ENCODE measurements around the gene VPS4A.
A peak's percentile ranks its signal among the peaks of the same experiment; 100 is the strongest.

The VPS4A gene

GRCh38 chr16:69338557-69339288, 27.6 kb downstream of the VPS4A start:
- H3K4me3 ChIP-seq (ENCODE audit: low read depth, low read length): peak overlapping the region; percentile 87
- no peak for TF ChIP-seq CTCF (IDR thresholded peaks at IDR 0.05; ENCODE audit: borderline replicate concordance, insufficient read depth, low read depth, low read length)

GRCh38 chr16:69339289-69340094, 28.3 kb downstream of the VPS4A start, which contains the start of the genes COG8 and NIP7:
COG8 (minus strand) TSS chr16:69339564; CDS start chr16:69339552, 12 bp downstream.
NIP7 (plus strand) TSS chr16:69339772; CDS start chr16:69339830, 58 bp downstream.
- peak within 1 kb of the TSS; percentile 87 for H3K4me3 ChIP-seq (ENCODE audit: low read depth, low read length)
- peak; percentile 81 for TF ChIP-seq CTCF (IDR thresholded peaks at IDR 0.05; ENCODE audit: borderline replicate concordance, insufficient read depth, low read depth, low read length)

GRCh38 chr16:69340095-69340644, 29.0 kb downstream of the VPS4A start:
- no peak for TF ChIP-seq CTCF (IDR thresholded peaks at IDR 0.05; ENCODE audit: borderline replicate concordance, insufficient read depth, low read depth, low read length)
- peak overlapping the region; percentile 87 for H3K4me3 ChIP-seq (ENCODE audit: low read depth, low read length)

GRCh38 chr16:69344171-69344570, 33.0 kb downstream of the VPS4A start:
- TF ChIP-seq CTCF (IDR thresholded peaks at IDR 0.05; ENCODE audit: borderline replicate concordance, insufficient read depth, low read depth, low read length): no peak
- H3K4me3 ChIP-seq (ENCODE audit: low read depth, low read length): no peak overlapping the region

- no peak overlapping the region for H3K4me3 ChIP-seq (ENCODE audit: low read depth, low read length)
- TF ChIP-seq CTCF (IDR thresholded peaks at IDR 0.05; ENCODE audit: borderline replicate concordance, insufficient read depth, low read depth, low read length): no peak
Measured at GRCh38 chr16:69345923-69346322, 34.8 kb downstream of the VPS4A start.

GRCh38 chr16:69346683-69347082, 35.5 kb downstream of the VPS4A start:
- no peak overlapping the region for H3K4me3 ChIP-seq (ENCODE audit: low read depth, low read length)
- TF ChIP-seq CTCF (IDR thresholded peaks at IDR 0.05; ENCODE audit: borderline replicate concordance, insufficient read depth, low read depth, low read length): no peak
